Neural progenitor cell (in vitro differentiated cells): ENCODE measurements around the gene SLAIN2. TPM values are rescaled to one million over a fixed set of nuclear protein-coding genes. Genes with fewer than 3 reads are reported as not detected.

Experiments used
- DNase-seq: peaks from one replicate; pipeline ENCODE4 v3.0.0-alpha.2; 2016; ENCODE audit warnings: low spot score
- H2AFZ ChIP-seq: fragments of 200-600 bp; sonication (generic); replicated peaks from 2 replicates; pipeline ENCODE4 v1.6.1; 2016; ENCODE audit warnings: antibody characterized with exemption
- H3F3A ChIP-seq: fragments of 200-600 bp; sonication (generic); 2 replicates; pipeline ENCODE4 v1.6.1; 2016; ENCODE audit warnings: antibody characterized with exemption, low read depth
- H3K27ac ChIP-seq: fragments of 200-600 bp; sonication (generic); 2 replicates; pipeline ENCODE4 v1.5.1; 2016; ENCODE audit warnings: mild to moderate bottlenecking
- H3K27me3 ChIP-seq: fragments of 200-600 bp; sonication (generic); 2 replicates; pipeline ENCODE4 v1.6.1; 2016; ENCODE audit warnings: mild to moderate bottlenecking, moderate library complexity
- H3K36me3 ChIP-seq: fragments of 200-600 bp; sonication (generic); 2 replicates; pipeline ENCODE4 v1.5.1; 2016
- H3K4me1 ChIP-seq: fragments of 200-600 bp; sonication (generic); 2 replicates; pipeline ENCODE4 v1.6.1; 2016; ENCODE audit warnings: mixed run types
- H3K4me2 ChIP-seq: fragments of 200-600 bp; sonication (generic); 2 replicates; pipeline ENCODE4 v1.6.1; 2016
- H3K4me3 ChIP-seq: fragments of 200-600 bp; sonication (generic); 2 replicates; pipeline ENCODE4 v1.5.1; 2016
- H3K79me2 ChIP-seq: fragments of 200-600 bp; sonication (generic); 2 replicates; pipeline ENCODE4 v1.6.1; 2016; ENCODE audit warnings: low read depth
- H3K9ac ChIP-seq: fragments of 200-600 bp; sonication (generic); 2 replicates; pipeline ENCODE4 v1.6.1; 2016
- H3K9me3 ChIP-seq: fragments of 200-600 bp; sonication (generic); 2 replicates; pipeline ENCODE4 v1.5.1; 2016; ENCODE audit warnings: low read depth
- H4K20me1 ChIP-seq: fragments of 200-600 bp; sonication (generic); 2 replicates; pipeline ENCODE4 v1.6.1; 2016; ENCODE audit warnings: low read depth
- H3K27ac Mint-ChIP-seq: 3 replicates; pipeline ENCODE4 v1.8.0; 2021; ENCODE audit warnings: mixed read lengths
- H3K27me3 Mint-ChIP-seq: 2 replicates; pipeline ENCODE4 v1.8.0; 2022; ENCODE audit warnings: low read depth, mild to moderate bottlenecking, inconsistent platforms, moderate library complexity, mixed read lengths; ENCODE audit not compliant: insufficient read depth
- H3K36me3 Mint-ChIP-seq: 3 replicates; pipeline ENCODE4 v1.8.0; 2021; ENCODE audit warnings: mixed read lengths
- H3K4me1 Mint-ChIP-seq: 3 replicates; pipeline ENCODE4 v1.8.0; 2021; ENCODE audit warnings: mixed read lengths
- H3K4me3 Mint-ChIP-seq: 3 replicates; pipeline ENCODE4 v1.8.0; 2021; ENCODE audit warnings: mild to moderate bottlenecking, moderate library complexity, mixed read lengths
- H3K9me3 Mint-ChIP-seq: 3 replicates; pipeline ENCODE4 v1.8.0; 2020; ENCODE audit warnings: mixed read lengths
- EZH2 ChIP-seq: fragments of 200-600 bp; sonication (generic); IDR thresholded peaks from 2 replicates; pipeline ENCODE4 v1.6.1; 2017; ENCODE audit warnings: antibody characterized with exemption, mild to moderate bottlenecking, moderate library complexity
- EZH2phosphoT487 ChIP-seq: fragments of 200-600 bp; sonication (generic); IDR thresholded peaks from 2 replicates; pipeline ENCODE4 v1.6.1; 2017; ENCODE audit warnings: antibody characterized with exemption
- total RNA-seq: library from RNA; depleted of rRNA; stranded (reverse); fragments of >200 nt; gene quantifications from 2 replicates; pipeline ENCODE4 v1.2.3, GENCODE V29; 2015; ENCODE audit warnings: low replicate concordance
- TF ChIP-seq, protein P1 (sequence below): fragments of 200-600 bp; sonication (generic); IDR thresholded peaks from 2 replicates; pipeline ENCODE4 v1.5.1; 2017; ENCODE audit warnings: antibody characterized with exemption, mild to moderate bottlenecking

SLAIN2 gene
- total RNA-seq, 1 donor from 2014 or later: 25.4 TPM

GRCh38 chr4:48367016-48367415 is 25.7 kb downstream of the SLAIN2 start:
- no peak for DNase-seq
- no peak overlapping the region for H3K4me3 ChIP-seq
- no peak overlapping the region for H2AFZ ChIP-seq
- H3K9me3 Mint-ChIP-seq: peaks cover 26% of the 10 kb centered on the region
- no peak overlapping the region for H3K27ac Mint-ChIP-seq
- no peaks in the 10 kb centered on the region for H3K4me1 Mint-ChIP-seq
- no peak overlapping the region for H3K27ac ChIP-seq
- peaks cover 20% of the 10 kb centered on the region for H3K36me3 Mint-ChIP-seq
- peaks cover 21% of the 10 kb centered on the region for H3K4me1 ChIP-seq
- H3K4me3 Mint-ChIP-seq: no peak overlapping the region
- H3K9ac ChIP-seq: no peak overlapping the region
- H3K4me2 ChIP-seq: no peak overlapping the region
- peaks cover 77% of the 10 kb centered on the region for H3K79me2 ChIP-seq
- H3F3A ChIP-seq: peaks cover 5% of the 10 kb centered on the region
- TF ChIP-seq, protein P1, sequence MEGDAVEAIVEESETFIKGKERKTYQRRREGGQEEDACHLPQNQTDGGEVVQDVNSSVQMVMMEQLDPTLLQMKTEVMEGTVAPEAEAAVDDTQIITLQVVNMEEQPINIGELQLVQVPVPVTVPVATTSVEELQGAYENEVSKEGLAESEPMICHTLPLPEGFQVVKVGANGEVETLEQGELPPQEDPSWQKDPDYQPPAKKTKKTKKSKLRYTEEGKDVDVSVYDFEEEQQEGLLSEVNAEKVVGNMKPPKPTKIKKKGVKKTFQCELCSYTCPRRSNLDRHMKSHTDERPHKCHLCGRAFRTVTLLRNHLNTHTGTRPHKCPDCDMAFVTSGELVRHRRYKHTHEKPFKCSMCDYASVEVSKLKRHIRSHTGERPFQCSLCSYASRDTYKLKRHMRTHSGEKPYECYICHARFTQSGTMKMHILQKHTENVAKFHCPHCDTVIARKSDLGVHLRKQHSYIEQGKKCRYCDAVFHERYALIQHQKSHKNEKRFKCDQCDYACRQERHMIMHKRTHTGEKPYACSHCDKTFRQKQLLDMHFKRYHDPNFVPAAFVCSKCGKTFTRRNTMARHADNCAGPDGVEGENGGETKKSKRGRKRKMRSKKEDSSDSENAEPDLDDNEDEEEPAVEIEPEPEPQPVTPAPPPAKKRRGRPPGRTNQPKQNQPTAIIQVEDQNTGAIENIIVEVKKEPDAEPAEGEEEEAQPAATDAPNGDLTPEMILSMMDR: no peak
- TF ChIP-seq EZH2 (no peak), EZH2phosphoT487 (no peak)
- H3K27me3 Mint-ChIP-seq: peaks cover 3% of the 10 kb centered on the region
- H3K9me3 ChIP-seq: no peaks in the 10 kb centered on the region
- no peaks in the 10 kb centered on the region for H3K27me3 ChIP-seq
- H4K20me1 ChIP-seq: peaks cover 20% of the 10 kb centered on the region
- no peaks in the 10 kb centered on the region for H3K36me3 ChIP-seq

DNA sequence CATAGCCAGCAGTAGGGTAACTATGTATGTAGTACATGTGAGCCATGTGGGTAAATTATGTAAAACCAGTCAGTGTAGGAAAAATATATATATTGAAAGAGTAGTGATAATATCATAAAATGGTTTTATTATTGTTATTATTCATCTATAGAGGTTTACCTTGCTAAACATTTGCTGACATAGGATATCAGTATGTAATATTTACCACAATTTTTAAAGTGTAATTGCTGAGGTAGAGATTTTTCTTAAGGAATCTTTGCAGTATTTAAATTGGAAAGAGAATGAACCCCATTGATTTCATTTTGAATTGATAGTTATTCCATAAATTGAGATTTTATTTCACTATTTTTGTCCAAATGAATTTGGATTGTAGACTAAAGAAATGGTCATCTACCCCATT is 27.1 kb downstream of the SLAIN2 start:
- Histone ChIP-seq H4K20me1 (peaks cover 20% of the 10 kb centered on the region), H3F3A (no peaks in the 10 kb centered on the region), H3K27me3 (no peaks in the 10 kb centered on the region), H3K4me3 (no peak overlapping the region), H3K79me2 (peaks cover 81% of the 10 kb centered on the region), H3K9me3 (no peaks in the 10 kb centered on the region), H3K27ac (no peak overlapping the region), H3K4me2 (no peak overlapping the region), H3K36me3 (no peaks in the 10 kb centered on the region), H3K4me1 (peaks cover 21% of the 10 kb centered on the region), H2AFZ (no peak overlapping the region), H3K9ac (no peak overlapping the region)
- peaks cover 22% of the 10 kb centered on the region for H3K9me3 Mint-ChIP-seq
- no peak overlapping the region for H3K4me3 Mint-ChIP-seq
- peaks cover 3% of the 10 kb centered on the region for H3K27me3 Mint-ChIP-seq
- H3K4me1 Mint-ChIP-seq: no peaks in the 10 kb centered on the region
- no peak for DNase-seq
- TF ChIP-seq, protein P1: no peak
- TF ChIP-seq EZH2: no peak
- no peak for TF ChIP-seq EZH2phosphoT487
- H3K36me3 Mint-ChIP-seq: peaks cover 18% of the 10 kb centered on the region
- no peak overlapping the region for H3K27ac Mint-ChIP-seq

DNA sequence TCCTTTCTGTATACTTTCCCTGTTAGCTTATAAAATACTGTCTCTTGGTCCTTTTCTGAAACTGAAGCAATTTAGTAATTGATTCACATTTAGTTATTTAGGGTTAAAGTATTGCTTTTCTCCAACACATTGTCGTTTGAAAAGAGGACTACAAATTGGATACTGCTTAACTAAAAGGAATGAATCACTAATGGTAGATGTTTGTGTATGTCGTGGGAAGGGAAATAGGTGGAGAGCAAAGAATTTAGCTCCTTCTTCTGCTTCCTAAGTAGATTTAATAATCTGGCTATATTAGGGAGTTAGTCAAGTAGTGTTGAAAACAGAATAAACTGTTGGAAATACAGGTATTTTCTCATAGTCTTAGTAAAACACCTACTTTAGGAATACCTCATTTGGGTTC is 27.9 kb downstream of the SLAIN2 start:
- Histone ChIP-seq H3K27ac (no peak overlapping the region), H4K20me1 (peaks cover 20% of the 10 kb centered on the region), H3K4me2 (no peak overlapping the region), H3K27me3 (no peaks in the 10 kb centered on the region), H2AFZ (no peak overlapping the region), H3K9ac (no peak overlapping the region), H3F3A (no peaks in the 10 kb centered on the region), H3K36me3 (no peaks in the 10 kb centered on the region), H3K4me1 (peaks cover 21% of the 10 kb centered on the region), H3K4me3 (no peak overlapping the region), H3K9me3 (no peaks in the 10 kb centered on the region), H3K79me2 (peaks cover 81% of the 10 kb centered on the region)
- Mint-ChIP-seq H3K4me3 (no peak overlapping the region), H3K9me3 (peaks cover 22% of the 10 kb centered on the region), H3K36me3 (peaks cover 18% of the 10 kb centered on the region), H3K27me3 (peaks cover 3% of the 10 kb centered on the region), H3K4me1 (no peaks in the 10 kb centered on the region), H3K27ac (no peak overlapping the region)
- DNase-seq: no peak
- TF ChIP-seq EZH2phosphoT487 (no peak), EZH2 (no peak)

DNA sequence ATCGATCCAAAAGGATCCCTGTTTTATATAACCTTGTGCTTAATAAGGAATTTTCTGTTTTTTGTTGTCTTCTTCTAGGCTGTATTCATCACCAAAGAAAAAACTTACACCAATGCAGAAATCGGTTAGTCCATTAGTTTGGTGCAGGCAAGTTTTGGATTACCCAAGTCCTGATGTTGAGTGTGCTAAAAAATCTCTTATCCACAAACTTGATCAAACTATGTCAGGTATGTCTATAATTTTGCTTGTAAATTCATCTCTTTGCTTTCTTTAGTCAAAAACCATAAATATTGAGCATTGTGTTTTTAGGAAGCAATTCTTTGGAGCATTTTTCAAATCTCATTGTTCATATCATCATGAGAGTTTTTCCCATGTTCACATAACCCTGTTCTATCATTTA is 28.4 kb downstream of the SLAIN2 start:
- H3K79me2 ChIP-seq: peaks cover 79% of the 10 kb centered on the region
- H3K4me3 ChIP-seq: no peak overlapping the region
- peaks cover 20% of the 10 kb centered on the region for H4K20me1 ChIP-seq
- H3K9me3 ChIP-seq: no peaks in the 10 kb centered on the region
- peaks cover 3% of the 10 kb centered on the region for H3K27me3 Mint-ChIP-seq
- no peaks in the 10 kb centered on the region for H3K27me3 ChIP-seq
- H3K36me3 Mint-ChIP-seq: peaks cover 22% of the 10 kb centered on the region
- H3K27ac ChIP-seq: peak overlapping the region; percentile 26
- H3K9me3 Mint-ChIP-seq: peaks cover 21% of the 10 kb centered on the region
- H3K4me3 Mint-ChIP-seq: no peak overlapping the region
- no peak overlapping the region for H3K4me2 ChIP-seq
- H2AFZ ChIP-seq: no peak overlapping the region
- H3K4me1 ChIP-seq: peaks cover 21% of the 10 kb centered on the region
- no peaks in the 10 kb centered on the region for H3K36me3 ChIP-seq
- H3K4me1 Mint-ChIP-seq: no peaks in the 10 kb centered on the region
- no peak overlapping the region for H3K9ac ChIP-seq
- TF ChIP-seq, protein P1: no peak
- TF ChIP-seq EZH2 (no peak), EZH2phosphoT487 (no peak)
- no peaks in the 10 kb centered on the region for H3F3A ChIP-seq
- no peak for DNase-seq
- H3K27ac Mint-ChIP-seq: no peak overlapping the region
